Embryonic facial prominence (tissue), 1 donor: ENCODE data around the gene OR10A2.
"Not testable (repeated sequence)": the region's sequence is repeated elsewhere in the genome, so short reads cannot be mapped to it uniquely, and the experiment has no call there.

Source experiments
- DNase-seq: peaks from one replicate; pipeline ENCODE4 v3.0.0-alpha.2; 2016; ENCODE audit errors: extremely low spot score

OR10A2 gene

DNA sequence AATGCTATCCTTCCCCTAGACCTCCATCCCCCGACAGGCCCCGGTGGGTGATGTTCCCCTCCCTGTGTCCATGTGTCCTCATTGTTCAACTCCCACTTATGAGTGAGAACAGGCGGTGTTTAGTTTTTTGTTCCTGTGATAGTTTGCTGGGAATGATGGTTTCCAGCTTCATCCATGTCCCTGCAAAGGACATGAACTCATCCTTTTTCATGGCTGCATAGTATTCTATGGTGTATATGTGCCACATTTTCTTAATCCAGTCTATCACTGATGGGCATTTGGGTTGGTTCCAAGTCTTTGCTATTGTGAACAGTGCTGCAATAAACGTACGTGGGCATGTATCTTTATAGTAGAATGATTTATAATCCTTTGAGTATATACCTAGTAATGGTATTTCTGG, 24.9 kb downstream of the OR10A2 start:
- DNase-seq: not testable (repeated sequence)

DNA sequence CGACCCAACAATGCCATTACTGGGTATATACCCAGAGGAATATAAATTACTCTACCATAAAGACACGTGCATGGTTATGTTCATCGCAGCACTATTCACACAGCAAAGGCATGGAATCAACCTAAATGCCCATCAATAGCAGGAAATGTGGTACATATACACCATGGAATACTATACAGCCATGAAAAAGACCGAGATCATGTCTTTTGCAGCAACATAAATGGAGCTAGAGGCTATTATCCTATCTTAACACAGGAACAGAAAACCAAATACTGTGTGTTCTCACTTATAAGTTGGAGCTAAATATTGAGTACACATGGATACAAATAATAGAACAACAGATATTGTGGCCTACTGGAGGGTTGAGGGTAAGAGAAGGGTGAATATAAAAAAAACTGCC, 26.0 kb downstream of the OR10A2 start:
- no peak for DNase-seq

DNA sequence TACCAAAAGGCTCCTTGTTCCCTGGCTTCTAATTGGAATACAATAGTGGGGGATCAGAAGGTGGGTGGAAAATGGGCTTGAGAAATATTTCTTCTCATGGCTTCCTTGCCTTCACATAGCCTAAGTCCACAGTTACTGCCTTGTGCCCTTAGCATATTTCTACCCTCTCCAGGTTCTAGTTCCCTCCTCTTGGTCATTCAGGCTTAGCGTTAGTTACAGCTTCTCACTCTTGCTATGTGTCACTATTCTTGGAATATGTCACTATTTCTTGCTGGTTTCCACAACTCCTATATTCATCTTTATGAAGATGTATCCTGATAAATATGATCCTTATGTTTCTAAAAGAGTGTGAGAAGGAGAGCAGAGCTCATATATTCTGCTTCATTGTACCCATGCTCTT, 27.0 kb downstream of the OR10A2 start:
- DNase-seq: no peak

DNA sequence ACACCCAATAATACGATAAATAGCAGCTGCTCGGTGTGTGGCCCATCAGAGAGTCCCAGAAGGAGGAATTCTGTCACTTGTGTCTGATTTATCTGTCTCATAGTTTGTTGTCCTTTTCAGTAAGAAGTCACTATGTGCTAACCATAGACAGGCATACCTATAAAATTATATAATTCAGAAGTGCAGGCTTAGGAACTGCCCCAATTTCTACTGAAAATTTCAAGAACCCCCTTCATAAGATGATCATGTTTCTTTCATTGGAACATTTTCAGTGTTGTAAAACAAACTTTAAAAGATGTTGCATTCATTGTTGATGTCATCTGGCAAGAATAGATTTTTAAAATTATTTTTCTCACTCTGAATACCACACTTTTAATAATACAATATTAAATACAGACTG, 29.5 kb downstream of the OR10A2 start, which contains the start of gene OR2D2:
Gene OR2D2 (minus strand): TSS at position 101 of the 400 bp plus-strand sequence. CDS start 0 bp downstream, at position 101.
- DNase-seq: no peak

DNA sequence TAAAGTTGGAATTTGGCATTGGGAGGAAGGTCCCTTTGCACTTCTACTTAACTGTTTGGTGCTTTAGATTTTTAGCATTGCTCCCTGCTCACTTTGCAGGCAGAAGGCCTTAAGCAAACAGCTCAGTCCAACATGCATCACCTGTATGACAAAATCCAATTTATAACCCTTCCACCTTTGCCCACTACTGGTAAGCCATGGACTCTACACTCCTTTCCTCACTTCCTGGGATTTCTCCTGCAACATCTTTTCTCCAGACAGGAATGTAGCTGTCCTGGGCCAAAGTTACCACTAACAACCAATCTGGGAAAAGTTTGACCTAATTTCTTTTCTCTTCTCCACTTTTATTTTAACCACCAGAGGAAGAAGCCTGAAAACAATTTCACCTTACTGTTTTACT, 31.2 kb downstream of the OR10A2 start:
- DNase-seq: no peak

DNA sequence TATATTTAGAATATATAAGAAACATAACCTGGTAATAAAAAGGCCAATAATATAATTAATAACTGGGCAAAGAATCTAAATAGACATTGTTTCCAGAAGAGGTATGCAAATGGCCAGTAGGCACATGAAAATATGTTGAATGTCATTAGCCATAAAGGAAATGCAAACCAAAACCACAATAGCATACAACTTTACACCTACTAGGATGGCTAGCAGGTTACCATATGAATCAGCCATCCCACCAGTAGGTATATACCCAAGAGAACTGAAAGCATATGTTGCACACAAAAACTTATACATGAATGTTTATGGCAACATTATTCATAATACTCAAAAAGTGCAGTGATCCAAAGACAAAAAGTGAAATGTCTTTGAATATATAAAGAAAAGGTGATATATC, 32.2 kb downstream of the OR10A2 start:
- no peak for DNase-seq

DNA sequence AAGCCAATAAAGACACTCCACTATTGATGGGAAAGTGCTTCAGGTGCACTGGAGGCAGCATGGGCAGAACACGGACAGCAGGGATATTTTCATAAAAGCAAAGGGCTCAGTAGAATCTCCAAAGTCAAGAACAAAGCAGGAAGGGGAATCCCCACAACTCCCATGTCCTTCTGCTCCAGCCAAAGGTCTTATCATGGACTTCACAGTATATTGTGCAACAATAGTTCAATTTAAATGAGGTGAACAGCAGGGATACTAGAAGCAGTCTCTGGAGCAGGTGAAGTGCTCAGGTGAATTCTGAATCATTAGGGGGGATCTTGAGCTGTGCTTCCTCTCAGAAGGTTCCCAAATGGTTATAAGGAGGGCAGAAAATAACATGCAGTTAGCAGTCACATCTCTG, 36.1 kb downstream of the OR10A2 start:
- DNase-seq: no peak

DNA sequence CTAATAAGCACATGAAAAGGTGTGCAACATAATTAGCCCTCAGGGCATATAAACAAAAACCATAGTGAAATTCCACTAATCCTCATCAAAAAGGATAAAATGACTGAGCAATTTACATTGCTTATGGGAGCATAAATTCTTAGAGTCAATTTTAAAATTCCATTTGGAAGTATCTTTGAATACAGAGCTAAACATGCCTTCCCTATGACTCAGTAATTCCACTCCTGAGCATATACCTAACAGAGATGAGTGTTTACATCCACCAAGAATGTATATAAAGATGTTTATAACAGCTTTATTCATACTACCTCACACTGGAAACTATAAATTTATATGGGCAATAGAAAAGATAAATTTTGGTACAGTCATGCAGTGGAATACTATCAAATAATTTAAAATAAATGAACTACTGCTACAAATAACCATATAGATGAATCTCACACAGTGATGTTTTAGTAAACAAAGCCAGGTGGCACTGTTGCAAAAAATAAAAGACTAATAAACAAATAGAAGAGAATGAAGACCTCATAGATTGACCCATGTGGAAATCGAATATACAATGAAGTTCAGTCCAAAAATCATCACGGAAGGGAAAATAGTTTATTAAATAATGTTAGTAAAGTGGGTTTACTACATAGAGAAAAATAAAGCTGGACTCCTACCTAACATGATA, 37.6 kb downstream of the OR10A2 start:
- no peak for DNase-seq

DNA sequence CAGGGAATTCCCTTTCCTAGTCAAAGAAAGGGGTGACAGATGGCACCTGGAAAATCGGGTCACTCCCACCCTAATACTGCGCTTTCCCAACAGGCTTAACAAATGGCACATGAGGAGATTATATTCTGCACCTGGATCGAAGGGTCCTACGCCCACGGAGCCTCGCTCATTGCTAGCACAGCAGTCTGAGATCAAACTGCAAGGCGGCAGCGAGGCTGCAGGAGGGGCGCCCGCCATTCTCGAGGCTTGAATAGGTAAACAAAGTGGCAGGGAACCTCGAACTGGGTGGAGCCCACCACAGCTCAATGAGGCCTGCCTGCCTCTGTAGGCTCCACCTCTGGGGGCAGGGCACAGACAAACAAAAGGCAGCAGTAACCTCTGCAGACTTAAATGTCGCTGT, 41.9 kb downstream of the OR10A2 start:
- DNase-seq: not testable (repeated sequence)

DNA sequence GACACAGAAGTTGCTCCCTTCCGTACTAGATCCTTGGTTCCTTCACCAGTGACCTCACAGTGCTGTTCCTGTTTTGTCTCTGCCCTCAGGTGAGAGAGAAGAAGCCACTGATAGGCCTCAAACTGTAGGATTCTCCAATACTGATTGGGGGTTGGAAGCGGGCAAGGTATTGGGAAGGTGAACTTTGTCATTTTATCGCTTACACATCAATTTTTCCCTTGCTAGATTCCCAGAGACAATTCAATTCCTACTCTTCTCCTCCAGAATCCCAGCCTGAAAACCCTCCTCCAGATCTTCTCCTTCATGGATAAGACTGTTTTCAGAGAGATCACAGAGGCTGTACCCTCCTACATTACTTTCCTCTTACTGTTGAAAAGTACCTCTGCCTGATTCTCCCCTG, 48.5 kb downstream of the OR10A2 start:
- no peak for DNase-seq

DNA sequence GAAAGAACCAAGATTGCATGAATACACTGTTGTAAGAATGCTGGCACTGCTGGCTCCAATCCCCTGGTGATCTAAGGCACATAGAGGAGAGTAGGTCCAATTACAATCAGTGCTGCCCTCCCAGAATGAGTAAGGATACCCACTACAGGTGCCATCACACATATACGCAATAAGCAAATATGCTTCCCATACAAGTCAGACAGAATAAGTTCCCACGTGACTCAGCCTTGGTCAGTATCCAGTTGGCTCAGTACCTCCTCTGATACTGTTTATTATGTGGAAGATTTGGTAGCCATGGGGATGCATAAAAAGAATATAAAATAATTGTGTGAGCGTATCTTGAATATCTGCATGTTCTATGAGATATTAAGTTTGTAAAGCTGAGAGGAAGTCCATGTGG, 49.1 kb downstream of the OR10A2 start:
- no peak for DNase-seq

DNA sequence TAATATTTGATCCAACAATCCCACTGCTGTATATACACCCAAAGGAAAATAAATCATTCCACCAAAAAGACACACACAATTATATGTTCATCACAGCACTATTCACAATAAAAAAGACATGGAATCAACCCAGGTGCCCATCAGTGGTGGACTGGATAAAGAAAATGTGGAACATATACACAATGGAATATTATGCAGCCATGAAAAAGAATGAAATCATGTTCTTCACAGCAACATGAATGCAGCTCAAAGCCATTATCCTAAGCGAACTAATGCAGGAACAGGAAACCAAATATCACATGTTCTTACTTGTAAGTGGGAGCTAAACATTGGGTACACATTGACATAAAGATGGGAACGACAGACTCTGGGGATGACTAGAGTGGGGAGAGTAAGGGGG, 56.8 kb downstream of the OR10A2 start:
- no peak for DNase-seq

DNA sequence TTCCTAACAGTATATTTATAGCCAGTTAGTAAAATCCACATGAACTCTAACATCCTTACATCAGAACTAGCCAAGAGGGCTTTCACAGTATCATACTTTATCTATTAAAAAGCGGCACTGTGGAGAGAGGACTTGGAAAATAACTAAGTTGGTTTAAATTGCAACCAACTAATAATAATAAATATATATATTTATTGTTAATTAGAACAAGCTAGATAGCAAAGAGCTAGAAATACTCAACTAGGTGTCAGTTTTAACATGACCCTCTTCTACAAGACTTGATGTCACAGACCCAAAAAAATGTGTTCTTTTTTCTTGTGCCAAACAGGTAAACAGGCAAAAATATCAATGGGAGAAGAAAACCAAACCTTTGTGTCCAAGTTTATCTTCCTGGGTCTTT, 57.8 kb downstream of the OR10A2 start, which contains the start of gene OR2D3:
Gene OR2D3 (plus strand): TSS at position 301 of the 400 bp plus-strand sequence. CDS start 0 bp downstream, at position 301.
- DNase-seq: no peak
